A549 (cell line): ENCODE measurements around the gene DOCK11. TPM values are rescaled to one million over a fixed set of nuclear protein-coding genes. Genes with fewer than 3 reads are reported as not detected.

ENCODE experiments used
- ATAC-seq, 2 experiments: fragments of 200-7000 bp in 1 of 2; fragments of >200 bp in 1 of 2; cut with Nextera tagmentation in 1 of 2; cut with Tn5 transposase in 1 of 2; 3 replicates each; pipeline versions ENCODE4 v1.8.0 to v1.9.1; 2018 to 2020; ENCODE audit warnings: mild to moderate bottlenecking in 1 of 2, moderate library complexity in 1 of 2
- CTCF ChIA-PET: fragments of 300-600 bp; sonication (Branson Sonifier 250); formaldehyde crosslinking; extraction: SDS; loops from one replicate; lab custom pipeline; 2021; ENCODE audit warnings: antibody characterized with exemption, inconsistent platforms; lab: Yijun Ruan, JAX
- POLR2A ChIA-PET: fragments of 350-600 bp; formaldehyde crosslinking; extraction: SDS; loops from one replicate; lab custom pipeline; 2021; ENCODE audit warnings: antibody characterized with exemption, inconsistent platforms; lab: Yijun Ruan, JAX
- DNase-seq, 2 experiments: peaks; one replicate each; pipeline versions ENCODE4 v3.0.0 to v3.0.0-alpha.2; 2011 to 2016; ENCODE audit warnings: low read depth in 1 of 2, low spot score in 1 of 2
- FAIRE-seq: peaks from 2 replicates; lab custom pipeline; 2011; peaks lifted over from hg19 to GRCh38; lab: Jason Lieb, UNC
- H3K27ac ChIP-seq, 2 experiments: fragments of >200 bp; sonication (Bioruptor Twin); formaldehyde crosslinking; 3 replicates each; pipeline ENCODE4 v1.5.1; 2016 to 2017
- H3K4me1 ChIP-seq: fragments of >200 bp; sonication (Bioruptor Twin); formaldehyde crosslinking; 3 replicates; pipeline ENCODE4 v1.6.1; 2016
- H3K4me2 ChIP-seq: fragments of >200 bp; sonication (Bioruptor Twin); formaldehyde crosslinking; 3 replicates; pipeline ENCODE4 v1.6.1; 2016
- H3K4me3 ChIP-seq: fragments of >200 bp; sonication (Bioruptor Twin); formaldehyde crosslinking; 3 replicates; pipeline ENCODE4 v1.5.1; 2016
- H3K9me3 ChIP-seq: fragments of >200 bp; sonication (Bioruptor Twin); formaldehyde crosslinking; 3 replicates; pipeline ENCODE4 v1.6.1; 2016
- CBX2 ChIP-seq: fragments of 200-600 bp; sonication (generic); IDR thresholded peaks from 2 replicates; pipeline ENCODE4 v1.6.1; 2016; ENCODE audit warnings: low read depth, mild to moderate bottlenecking, borderline replicate concordance
- CHD2 ChIP-seq: fragments of 150-350 bp; IDR thresholded peaks from 2 replicates; pipeline ENCODE4 v1.6.1; 2014; ENCODE audit warnings: low read length; ENCODE audit not compliant: partially characterized antibody
- EHF ChIP-seq: fragments of 250-450 bp; sonication (Bioruptor Pico); IDR thresholded peaks from 2 replicates; pipeline ENCODE4 v1.5.0; 2020; ENCODE audit warnings: mild to moderate bottlenecking
- EHMT2 ChIP-seq: fragments of 200-600 bp; sonication (generic); IDR thresholded peaks from 2 replicates; pipeline ENCODE4 v1.6.1; 2016; ENCODE audit warnings: antibody characterized with exemption, low read depth, mild to moderate bottlenecking, moderate library complexity
- EP300 ChIP-seq, 2 experiments: fragments of >200 bp; sonication (Bioruptor Twin); formaldehyde crosslinking; IDR thresholded peaks; 2 replicates in 1 of 2; 3 replicates in 1 of 2; pipeline ENCODE4 v1.6.1; 2016 to 2017
- ESRRA ChIP-seq: fragments of 150-350 bp; IDR thresholded peaks from 2 replicates; pipeline ENCODE4 v1.6.1; 2014; ENCODE audit warnings: mild to moderate bottlenecking, low read length, borderline replicate concordance
- GATA3 ChIP-seq: IDR thresholded peaks from 2 replicates; pipeline ENCODE4 v1.6.1; 2012; ENCODE audit warnings: borderline replicate concordance
- HOXA7 ChIP-seq: fragments of 250-450 bp; sonication (Bioruptor Pico); IDR thresholded peaks from 2 replicates; pipeline ENCODE4 v1.5.0; 2020; ENCODE audit warnings: mild to moderate bottlenecking, moderate library complexity
- HOXB5 ChIP-seq: fragments of 250-450 bp; sonication (Bioruptor Pico); IDR thresholded peaks from 2 replicates; pipeline ENCODE4 v1.5.0; 2020; ENCODE audit warnings: mild to moderate bottlenecking, moderate library complexity
- KDM1A ChIP-seq: fragments of 200-600 bp; sonication (generic); IDR thresholded peaks from 2 replicates; pipeline ENCODE4 v1.6.1; 2016; ENCODE audit warnings: low read depth, mild to moderate bottlenecking
- MAZ ChIP-seq: fragments of 150-350 bp; IDR thresholded peaks from 2 replicates; pipeline ENCODE4 v1.6.1; 2014; ENCODE audit warnings: antibody characterized with exemption, low read depth, low read length, borderline replicate concordance
- MYC ChIP-seq: IDR thresholded peaks from 2 replicates; pipeline ENCODE4 v1.6.1; 2012; ENCODE audit warnings: mild to moderate bottlenecking, inconsistent platforms, low read length, improper control_type of control experiment, borderline replicate concordance
- NPAS2 ChIP-seq: fragments of 250-450 bp; sonication (Bioruptor Pico); IDR thresholded peaks from 2 replicates; pipeline ENCODE4 v1.8.0; 2022; ENCODE audit warnings: mild to moderate bottlenecking, moderate library complexity, borderline replicate concordance
- POLR2AphosphoS2 ChIP-seq: conservative IDR thresholded peaks from 2 replicates; pipeline ENCODE4 v1.6.1; 2012; ENCODE audit warnings: low read length, improper control_type of control experiment, inconsistent platforms
- RFX5 ChIP-seq: fragments of 450-650 bp; IDR thresholded peaks from 2 replicates; pipeline ENCODE4 v1.7.1; 2014; ENCODE audit warnings: antibody characterized with exemption, mild to moderate bottlenecking, moderate library complexity
- RNF2 ChIP-seq: fragments of 200-600 bp; sonication (generic); IDR thresholded peaks from 2 replicates; pipeline ENCODE4 v1.6.1; 2016; ENCODE audit warnings: low read depth, mild to moderate bottlenecking, antibody characterized with exemption, moderate library complexity, borderline replicate concordance
- SMC3 ChIP-seq: fragments of >200 bp; sonication (Bioruptor Twin); formaldehyde crosslinking; IDR thresholded peaks from 3 replicates; pipeline ENCODE4 v1.6.1; 2018; ENCODE audit warnings: inconsistent platforms
- SREBF2 ChIP-seq: fragments of 450-650 bp; IDR thresholded peaks from 2 replicates; pipeline ENCODE4 v1.6.1; 2014; ENCODE audit warnings: mild to moderate bottlenecking, moderate library complexity
- TP53 ChIP-seq: fragments of 250-450 bp; sonication (Bioruptor Pico); IDR thresholded peaks from 2 replicates; pipeline ENCODE4 v1.5.0; 2021; ENCODE audit warnings: mild to moderate bottlenecking, moderate library complexity
- ZC3H11A ChIP-seq: fragments of 450-650 bp; IDR thresholded peaks from 2 replicates; pipeline ENCODE4 v1.6.1; 2014; ENCODE audit warnings: antibody characterized with exemption, mild to moderate bottlenecking
- WGBS: methylation state at CpG from one replicate; pipeline ENCODE4 v1.1.6; 2017; ENCODE audit errors: missing lambda C conversion rate; 5-methylcytosine and 5-hydroxymethylcytosine counted together
- polyA plus RNA-seq, 4 experiments: library from polyadenylated mRNA; depleted of rRNA in 3 of 4; stranded (reverse); fragments of >200 nt; fragmentation: RNase III in 1 of 4; extraction: RNeasy Plus Mini Kit Qiagen cat#74134 plus additional on column Dnase treatment in 1 of 4; gene quantifications; 2 replicates in 3 of 4; 3 replicates in 1 of 4; pipeline ENCODE4 v1.2.3, GENCODE V29; 2011 to 2017
- TF ChIP-seq, protein P1 (sequence below): fragments of 250-450 bp; sonication (Bioruptor Pico); IDR thresholded peaks from 2 replicates; pipeline ENCODE4 v1.5.0; 2021; ENCODE audit warnings: mild to moderate bottlenecking, moderate library complexity, borderline replicate concordance
- TF ChIP-seq, protein P2 (sequence below): IDR thresholded peaks from 2 replicates; pipeline ENCODE4 v1.6.1; 2012; ENCODE audit warnings: low read depth, borderline replicate concordance
- TF ChIP-seq, protein P3 (sequence below): IDR thresholded peaks from 2 replicates; pipeline ENCODE4 v1.6.1; 2012

Gene DOCK11
- polyA plus RNA-seq, 2 of the 4 experiments (the other 2 are of a cell fraction), result 5.8 to 9.5 TPM

DNA sequence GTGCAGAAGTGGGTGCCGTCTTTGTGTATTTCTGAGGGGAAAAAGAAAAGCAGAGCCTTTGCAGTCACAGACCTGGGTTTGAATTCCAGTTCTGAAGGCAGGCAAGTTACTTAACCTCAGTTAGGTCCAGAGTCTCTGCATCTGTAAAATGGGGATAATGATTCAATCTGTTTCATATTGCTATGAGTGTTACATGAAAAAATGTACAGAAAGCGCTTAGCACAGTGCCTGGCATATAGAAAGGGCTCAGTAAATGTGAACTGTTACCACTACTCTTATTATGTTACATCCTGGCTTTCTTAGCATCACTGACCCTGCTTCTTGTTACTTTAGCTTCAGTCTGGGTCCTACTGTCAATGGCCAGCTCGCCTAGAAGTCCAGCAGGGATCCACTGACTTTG, 45.9 kb downstream of the DOCK11 start:
- CTCF ChIA-PET, result no interaction called here
- POLR2A ChIA-PET, result no interaction called here
- ATAC-seq, result no peak
- WGBS, result 80% methylated on average over 3 of the region's 3 CpGs
- no peak overlapping the region for H3K27ac ChIP-seq
- DNase-seq, result no peak
- no peak overlapping the region for H3K4me2 ChIP-seq
- FAIRE-seq, result peak; percentile 92
- H3K4me1 ChIP-seq, result peaks cover 32% of the 10 kb centered on the region
- H3K9me3 ChIP-seq, result no peaks in the 10 kb centered on the region
- no peak overlapping the region for H3K4me3 ChIP-seq
- no peak for TF ChIP-seq CBX2
- TF ChIP-seq EHMT2, result no peak
- no peak for TF ChIP-seq RFX5
- TF ChIP-seq, protein P1, sequence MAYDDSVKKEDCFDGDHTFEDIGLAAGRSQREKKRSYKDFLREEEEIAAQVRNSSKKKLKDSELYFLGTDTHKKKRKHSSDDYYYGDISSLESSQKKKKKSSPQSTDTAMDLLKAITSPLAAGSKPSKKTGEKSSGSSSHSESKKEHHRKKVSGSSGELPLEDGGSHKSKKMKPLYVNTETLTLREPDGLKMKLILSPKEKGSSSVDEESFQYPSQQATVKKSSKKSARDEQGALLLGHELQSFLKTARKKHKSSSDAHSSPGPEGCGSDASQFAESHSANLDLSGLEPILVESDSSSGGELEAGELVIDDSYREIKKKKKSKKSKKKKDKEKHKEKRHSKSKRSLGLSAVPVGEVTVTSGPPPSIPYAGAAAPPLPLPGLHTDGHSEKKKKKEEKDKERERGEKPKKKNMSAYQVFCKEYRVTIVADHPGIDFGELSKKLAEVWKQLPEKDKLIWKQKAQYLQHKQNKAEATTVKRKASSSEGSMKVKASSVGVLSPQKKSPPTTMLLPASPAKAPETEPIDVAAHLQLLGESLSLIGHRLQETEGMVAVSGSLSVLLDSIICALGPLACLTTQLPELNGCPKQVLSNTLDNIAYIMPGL, result no peak
- no peak for TF ChIP-seq EP300 (IDR thresholded peaks at IDR 0.05)

GRCh38 chrX:118545510-118545909, 49.9 kb downstream of the DOCK11 start:
- TF ChIP-seq ZC3H11A, result no peak
- TF ChIP-seq, protein P2, sequence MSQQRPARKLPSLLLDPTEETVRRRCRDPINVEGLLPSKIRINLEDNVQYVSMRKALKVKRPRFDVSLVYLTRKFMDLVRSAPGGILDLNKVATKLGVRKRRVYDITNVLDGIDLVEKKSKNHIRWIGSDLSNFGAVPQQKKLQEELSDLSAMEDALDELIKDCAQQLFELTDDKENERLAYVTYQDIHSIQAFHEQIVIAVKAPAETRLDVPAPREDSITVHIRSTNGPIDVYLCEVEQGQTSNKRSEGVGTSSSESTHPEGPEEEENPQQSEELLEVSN, result no peak
- no peak for TF ChIP-seq RNF2
- H3K4me2 ChIP-seq, result peak overlapping the region; percentile 27; the same call in 2 of the 3 replicates
- 56% methylated on average over 5 of the region's 5 CpGs for WGBS
- H3K27ac ChIP-seq, result peak overlapping the region in 1 of 2 experiments; percentile 30; a peak in 3 of 6 replicates
- no peaks in the 10 kb centered on the region for H3K9me3 ChIP-seq
- H3K4me3 ChIP-seq, result no peak overlapping the region
- ATAC-seq (no peak), FAIRE-seq (no peak), DNase-seq (no peak)
- ChIA-PET CTCF (no interaction called here), POLR2A (no interaction called here)
- H3K4me1 ChIP-seq, result peaks cover 25% of the 10 kb centered on the region

- ATAC-seq (no peak), DNase-seq (no peak), FAIRE-seq (no peak)
- ChIA-PET CTCF (interaction anchor here (0.7 kb wide), 1 partner anchor 223 kb away, joined by 4 read pairs; no protein-coding TSS in a partner anchor), POLR2A (no interaction called here)
- Histone ChIP-seq H3K4me1 (peaks cover 54% of the 10 kb centered on the region), H3K4me2 (no peak overlapping the region), H3K4me3 (no peak overlapping the region), H3K27ac (no peak overlapping the region), H3K9me3 (no peaks in the 10 kb centered on the region)
- WGBS, result 74% methylated on average over 3 of the region's 3 CpGs
- TF ChIP-seq ESRRA (no peak), KDM1A (no peak), GATA3 (no peak), HOXA7 (no peak), CHD2 (no peak), NPAS2 (no peak), HOXB5 (no peak), SREBF2 (no peak), SMC3 (no peak), EHF (no peak), MAZ (no peak), MYC (no peak), POLR2AphosphoS2 (no peak), TP53 (CRISPR knock-in tag) (no peak)
- TF ChIP-seq, protein P2, result no peak
- TF ChIP-seq, protein P3, sequence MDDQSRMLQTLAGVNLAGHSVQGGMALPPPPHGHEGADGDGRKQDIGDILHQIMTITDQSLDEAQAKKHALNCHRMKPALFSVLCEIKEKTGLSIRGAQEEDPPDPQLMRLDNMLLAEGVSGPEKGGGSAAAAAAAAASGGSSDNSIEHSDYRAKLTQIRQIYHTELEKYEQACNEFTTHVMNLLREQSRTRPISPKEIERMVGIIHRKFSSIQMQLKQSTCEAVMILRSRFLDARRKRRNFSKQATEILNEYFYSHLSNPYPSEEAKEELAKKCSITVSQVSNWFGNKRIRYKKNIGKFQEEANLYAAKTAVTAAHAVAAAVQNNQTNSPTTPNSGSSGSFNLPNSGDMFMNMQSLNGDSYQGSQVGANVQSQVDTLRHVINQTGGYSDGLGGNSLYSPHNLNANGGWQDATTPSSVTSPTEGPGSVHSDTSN, result no peak
- TF ChIP-seq, all 56 proteins: peak for 0
Measured at GRCh38 chrX:118548841-118549240, 53.2 kb downstream of the DOCK11 start.
